HEK293T (cell line): ENCODE measurements around the gene INO80E.

ENCODE experiments used
- BHLHE40 ChIP-seq: fragments of 450-650 bp; IDR thresholded peaks from 2 replicates; pipeline ENCODE4 v1.6.1; 2016; ENCODE audit warnings: mild to moderate bottlenecking, moderate library complexity, borderline replicate concordance
- FOXA1 ChIP-seq: fragments of 450-650 bp; IDR thresholded peaks from 2 replicates; pipeline ENCODE4 v1.6.1; 2016; ENCODE audit warnings: mild to moderate bottlenecking
- L3MBTL2 ChIP-seq: fragments of 450-650 bp; conservative IDR thresholded peaks from 2 replicates; pipeline ENCODE4 v1.6.1; 2016; ENCODE audit warnings: mild to moderate bottlenecking
- SP1 ChIP-seq: fragments of 450-650 bp; IDR thresholded peaks from 2 replicates; pipeline ENCODE4 v1.6.1; 2017
- SUZ12 ChIP-seq: fragments of 450-650 bp; IDR thresholded peaks from 2 replicates; pipeline ENCODE4 v1.6.1; 2016; ENCODE audit warnings: mild to moderate bottlenecking
- TARDBP ChIP-seq: fragments of 450-650 bp; IDR thresholded peaks from 2 replicates; pipeline ENCODE4 v1.6.1; 2016
- ZNF384 ChIP-seq: fragments of 450-650 bp; IDR thresholded peaks from 2 replicates; pipeline ENCODE4 v1.6.1; 2016

DNA sequence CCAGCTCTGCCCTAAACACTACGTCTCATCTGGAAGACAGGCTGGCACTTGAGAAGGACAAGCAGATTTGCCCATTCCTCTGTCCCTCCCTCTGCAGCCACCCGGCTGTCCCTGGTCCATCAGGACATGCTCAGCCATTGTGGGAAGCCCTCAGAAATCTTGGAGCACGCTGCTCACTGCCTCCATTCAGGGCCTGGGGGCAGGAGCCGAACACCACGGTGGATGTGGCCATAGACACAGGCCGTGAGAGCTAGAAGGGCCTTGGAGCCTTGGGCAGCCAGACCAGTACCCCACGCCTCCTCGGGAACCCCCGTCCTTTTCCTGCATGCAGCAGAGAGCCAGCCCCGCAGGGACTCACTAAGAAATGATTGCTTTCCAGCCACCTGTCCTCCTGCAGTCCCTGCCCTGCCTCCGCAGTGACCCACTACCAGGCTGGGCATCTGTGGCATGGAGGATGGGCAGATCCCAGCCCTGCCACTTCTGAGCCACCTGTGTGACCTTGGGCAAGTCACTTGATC is 11.4 kb downstream of the INO80E start:
- no peak for TF ChIP-seq FOXA1
- TF ChIP-seq ZNF384 = no peak
- TF ChIP-seq SUZ12 = no peak
- no peak for TF ChIP-seq SP1
- no peak for TF ChIP-seq TARDBP
- TF ChIP-seq BHLHE40 = no peak
- TF ChIP-seq L3MBTL2 = no peak
